Transverse colon (tissue), 4 donors: ENCODE measurements around the gene SPEF2. TPM values are rescaled to one million over a fixed set of nuclear protein-coding genes. Genes with fewer than 3 reads are reported as not detected.

Experiments
- DNase-seq: peaks from one replicate; pipeline ENCODE4 v3.0.0-alpha.2; 2019
- H3K27ac ChIP-seq, 4 donors: fragments of 200-600 bp; sonication (generic); 2 replicates each; pipeline ENCODE4 v1.5.1; 2016 to 2018; ENCODE audit warnings: inconsistent platforms in 4 of 4
- H3K27me3 ChIP-seq: fragments of 200-600 bp; sonication (generic); 2 replicates; pipeline ENCODE4 v1.5.1; 2017; ENCODE audit warnings: inconsistent platforms
- H3K36me3 ChIP-seq, 4 donors: fragments of 200-600 bp; sonication (generic); 2 replicates each; pipeline ENCODE4 v1.5.1; 2017 to 2019; ENCODE audit warnings: inconsistent platforms in 4 of 4
- H3K4me1 ChIP-seq, 4 donors: fragments of 200-600 bp; sonication (generic); 2 replicates each; pipeline ENCODE4 v1.5.1; 2017 to 2020; ENCODE audit warnings: inconsistent platforms in 4 of 4
- H3K4me3 ChIP-seq, 4 donors: fragments of 200-600 bp; sonication (generic); 1 replicate in 1 of 4; 2 replicates in 3 of 4; pipeline versions ENCODE4 v1.5.1 to v1.6.1; 2017 to 2019; ENCODE audit warnings: inconsistent platforms in 4 of 4
- H3K9me3 ChIP-seq, 2 donors: fragments of 200-600 bp; sonication (generic); 2 replicates each; pipeline ENCODE4 v1.5.1; 2017 to 2019; ENCODE audit warnings: inconsistent platforms in 2 of 2
- CTCF ChIP-seq, 5 experiments: fragments of 200-600 bp in 3 of 5; fragments of 450-650 bp in 2 of 5; sonication (generic) in 3 of 5; IDR thresholded peaks; 1 replicate in 2 of 5; 2 replicates in 3 of 5; pipeline ENCODE4 v1.5.1; 2016 to 2017; ENCODE audit warnings: antibody characterized with exemption in 5 of 5, inconsistent platforms in 3 of 5, mild to moderate bottlenecking in 2 of 5, moderate library complexity in 1 of 5
- EP300 ChIP-seq: sonication (generic); formaldehyde crosslinking; IDR thresholded peaks from one replicate; pipeline ENCODE4 v1.6.1; 2017; ENCODE audit warnings: antibody characterized with exemption, low read depth
- POLR2A ChIP-seq: fragments of 450-650 bp; IDR thresholded peaks from one replicate; pipeline ENCODE4 v1.6.1; 2016; ENCODE audit warnings: antibody characterized with exemption, mild to moderate bottlenecking, moderate library complexity
- POLR2AphosphoS5 ChIP-seq, 3 donors: sonication (generic); formaldehyde crosslinking; IDR thresholded peaks; one replicate each; pipeline ENCODE4 v1.6.1; 2016; ENCODE audit warnings: antibody characterized with exemption in 3 of 3
- WGBS, 2 donors: methylation state at CpG; one replicate each; pipeline ENCODE4 v1.1.5; 2018; ENCODE audit warnings: low coverage in 1 of 2; 5-methylcytosine and 5-hydroxymethylcytosine counted together
- in situ Hi-C, 4 donors: fragments of 200-750 bp; cut with MboI; loops; one replicate each; pipeline versions ENCODE4 v1.15.0 to v1.15.1; 2017; ENCODE audit warnings: low sequenced_read_pairs in 3 of 4, low pct_ligation_motif_present in 1 of 4, low pct_unique_long_range_greater_than_20kb in 1 of 4
- intact Hi-C: fragments of 100-400 bp; cut with DNase I; formaldehyde crosslinking; loops from one replicate; pipeline ENCODE4 v1.15.1; 2023; ENCODE audit warnings: low total_unique reads
- total RNA-seq, 4 donors: library from RNA; depleted of rRNA; stranded (reverse); fragments of >200 nt; gene quantifications; one replicate each; pipeline ENCODE4 v1.1.0, GENCODE V29; 2016

The SPEF2 gene
- total RNA-seq, 4 donors from 2014 or later = 2.4 to 9.4 (median 5.1) TPM; not detected in 1

- H3K27me3 ChIP-seq = no peaks in the 10 kb centered on the region
- in situ Hi-C loops = loop anchor here in 1 of 4 donors (25.0 kb wide), 1 partner anchor 286 kb away; no protein-coding TSS in a partner anchor
- intact Hi-C loops = no loop called here
- H3K4me1 ChIP-seq = no peaks in the 10 kb centered on the region
- no peak overlapping the region for H3K27ac ChIP-seq
- TF ChIP-seq EP300 (no peak), CTCF (IDR thresholded peaks at IDR 0.05) (no peak), POLR2A (no peak)
- WGBS, 2 donors = 67 to 94% methylated on average over 1 of the region's 1 CpG
- no peak for DNase-seq
- no peaks in the 10 kb centered on the region for H3K9me3 ChIP-seq
- no peaks in the 10 kb centered on the region for H3K36me3 ChIP-seq
- no peak overlapping the region for H3K4me3 ChIP-seq
Measured at GRCh38 chr5:35626108-35626507, 8.4 kb downstream of the SPEF2 start.

- WGBS, 2 donors = 88 to 89% methylated on average over 1 of the region's 1 CpG
- H3K9me3 ChIP-seq = no peaks in the 10 kb centered on the region
- intact Hi-C loops = no loop called here
Measured at GRCh38 chr5:35626553-35626952, 8.9 kb downstream of the SPEF2 start.

GRCh38 chr5:35634326-35634725 lies 16.7 kb downstream of the SPEF2 start:
- no peak overlapping the region for H3K4me3 ChIP-seq
- H3K36me3 ChIP-seq = peaks cover 0 to 24% (median 2%) of the 10 kb centered on the region in 4 donors
- no peaks in the 10 kb centered on the region for H3K4me1 ChIP-seq
- intact Hi-C loops (no loop called here), in situ Hi-C loops (loop anchor here in 1 of 4 donors (25.0 kb wide), 1 partner anchor 278 kb away; no protein-coding TSS in a partner anchor)
- no peaks in the 10 kb centered on the region for H3K27me3 ChIP-seq
- TF ChIP-seq EP300 (no peak), CTCF (IDR thresholded peaks at IDR 0.05) (no peak), POLR2A (no peak), POLR2AphosphoS5 (IDR thresholded peaks at IDR 0.05) (no peak)
- no peak for DNase-seq
- H3K9me3 ChIP-seq = peaks cover 3 to 21% of the 10 kb centered on the region in 2 donors
- no peak overlapping the region for H3K27ac ChIP-seq

More at GRCh38 chr5:35626553-35626952, 8.9 kb downstream of the SPEF2 start:
- Histone ChIP-seq H3K36me3 (no peaks in the 10 kb centered on the region), H3K4me1 (no peaks in the 10 kb centered on the region), H3K27me3 (no peaks in the 10 kb centered on the region), H3K27ac (no peak overlapping the region), H3K4me3 (no peak overlapping the region)
- in situ Hi-C loops = loop anchor here in 1 of 4 donors (25.0 kb wide), 1 partner anchor 286 kb away; no protein-coding TSS in a partner anchor
- DNase-seq = no peak
- TF ChIP-seq POLR2AphosphoS5 (IDR thresholded peaks at IDR 0.05) (no peak), POLR2A (no peak), CTCF (IDR thresholded peaks at IDR 0.05) (no peak), EP300 (no peak)

GRCh38 chr5:35640623-35641022 lies 23.0 kb downstream of the SPEF2 start:
- no peaks in the 10 kb centered on the region for H3K36me3 ChIP-seq
- 64 to 90% methylated on average over 4 of the region's 4 CpGs for WGBS, 2 donors
- DNase-seq = no peak
- intact Hi-C loops = no loop called here
- no peaks in the 10 kb centered on the region for H3K4me1 ChIP-seq
- in situ Hi-C loops = loop anchor here in 1 of 4 donors (25.0 kb wide), 1 partner anchor 272 kb away; no protein-coding TSS in a partner anchor
- no peak overlapping the region for H3K4me3 ChIP-seq
- no peak for TF ChIP-seq EP300
- no peak for TF ChIP-seq POLR2AphosphoS5 (IDR thresholded peaks at IDR 0.05)
- TF ChIP-seq CTCF (IDR thresholded peaks at IDR 0.05) = no peak
- no peak for TF ChIP-seq POLR2A
- no peak overlapping the region for H3K27ac ChIP-seq
- no peaks in the 10 kb centered on the region for H3K27me3 ChIP-seq
- H3K9me3 ChIP-seq = no peaks in the 10 kb centered on the region
